ENCODE results near the gene GPS1.

GRCh38 chr17:82076785-82077591 is 25.3 kb downstream of the GPS1 start:
- TF ChIP-seq CTCF (conservative IDR thresholded peaks at IDR 0.05; ENCODE audit: low read depth, low read length) (no peak), MAFK (IDR thresholded peaks at IDR 0.05; ENCODE audit: low read depth, low read length) (no peak), POLR2A (IDR thresholded peaks at IDR 0.05; ENCODE audit: low read depth, low read length) (no peak), CEBPB (IDR thresholded peaks at IDR 0.05; ENCODE audit: low read depth, low read length) (no peak), RAD21 (IDR thresholded peaks at IDR 0.05; ENCODE audit: low read length) (no peak), MXI1 (IDR thresholded peaks at IDR 0.05; ENCODE audit: borderline replicate concordance, low read depth, low read length) (no peak), RFX5 (IDR thresholded peaks at IDR 0.05; ENCODE audit: low read depth, low read length) (no peak), SMC3 (IDR thresholded peaks at IDR 0.05; ENCODE audit: low read depth, low read length) (no peak), RCOR1 (IDR thresholded peaks at IDR 0.05; ENCODE audit: insufficient replicate concordance, low read length) (no peak)

All from IMR-90 (cell line).